ENCODE measurements around the gene GLIPR2. TPM values are rescaled to one million over a fixed set of nuclear protein-coding genes. Genes with fewer than 3 reads are reported as not detected.
A peak's percentile ranks its signal among the peaks of the same experiment; 100 is the strongest.

The GLIPR2 gene
- total and polyA plus RNA-seq, 9 donors: 8.3 to 34.6 (median 16.0) TPM

GRCh38 chr9:36164372-36164771, 27.8 kb downstream of the GLIPR2 start:
- H3K27ac ChIP-seq: no peak overlapping the region
- intact Hi-C loops (cut with DNase I): no loop called here
- no peaks in the 10 kb centered on the region for H3K9me3 ChIP-seq
- 78 to 82% (median 81%) methylated on average over 6 of the region's 6 CpGs for WGBS, 3 donors
- no peaks in the 10 kb centered on the region for H3K27me3 ChIP-seq
- peak in 4 of 5 donors; percentile 47 to 66 (median 55) for DNase-seq
- no peaks in the 10 kb centered on the region for H3K36me3 ChIP-seq
- no peak overlapping the region for H3K4me3 ChIP-seq
- TF ChIP-seq CTCF (IDR thresholded peaks at IDR 0.05) (no peak), POLR2A (IDR thresholded peaks at IDR 0.05) (no peak), EP300 (IDR thresholded peaks at IDR 0.05) (no peak)
- H3K4me1 ChIP-seq (ENCODE audit: insufficient read depth): peaks cover 5% of the 10 kb centered on the region

GRCh38 chr9:36164989-36165388, 28.5 kb downstream of the GLIPR2 start:
- Histone ChIP-seq H3K4me1 (ENCODE audit: insufficient read depth) (peaks cover 5% of the 10 kb centered on the region), H3K27ac (no peak overlapping the region), H3K9me3 (no peaks in the 10 kb centered on the region), H3K27me3 (no peaks in the 10 kb centered on the region), H3K4me3 (no peak overlapping the region), H3K36me3 (no peaks in the 10 kb centered on the region)
- WGBS, 3 donors: 68 to 87% (median 85%) methylated on average over 3 of the region's 3 CpGs
- DNase-seq: peak in 3 of 5 donors; percentile 32 to 41 (median 39)
- intact Hi-C loops (cut with DNase I): loop anchor here in 2 of 4 donors (5.0 kb wide), 1 partner anchor 63 kb away; no protein-coding TSS in a partner anchor
- TF ChIP-seq CTCF (IDR thresholded peaks at IDR 0.05) (no peak), POLR2A (IDR thresholded peaks at IDR 0.05) (no peak), EP300 (IDR thresholded peaks at IDR 0.05) (no peak)

- TF ChIP-seq CTCF (IDR thresholded peaks at IDR 0.05): no peak
- TF ChIP-seq POLR2A (IDR thresholded peaks at IDR 0.05): no peak
- no peak for TF ChIP-seq EP300 (IDR thresholded peaks at IDR 0.05)
- intact Hi-C loops (cut with DNase I): loop anchor here in 3 of 4 donors (2.0 to 5.0 kb wide), 2 partner anchors 63 to 65 kb away; no protein-coding TSS in a partner anchor
- H3K27me3 ChIP-seq: no peaks in the 10 kb centered on the region
- peak overlapping the region in 1 of 2 donors; percentile 39 for H3K27ac ChIP-seq
- no peaks in the 10 kb centered on the region for H3K36me3 ChIP-seq
- H3K9me3 ChIP-seq: no peaks in the 10 kb centered on the region
- H3K4me3 ChIP-seq: peak overlapping the region; percentile 45
- 9 to 19% (median 17%) methylated on average over 12 of the region's 12 CpGs for WGBS, 3 donors
- no peak for DNase-seq
- H3K4me1 ChIP-seq (ENCODE audit: insufficient read depth): peaks cover 5% of the 10 kb centered on the region
These were observed 29.3 kb downstream of the GLIPR2 start for GRCh38 chr9:36165826-36166167.

- H3K4me3 ChIP-seq: peak overlapping the region; percentile 45
- no peaks in the 10 kb centered on the region for H3K36me3 ChIP-seq
- intact Hi-C loops (cut with DNase I): loop anchor here in 3 of 4 donors (2.0 to 5.0 kb wide), 2 partner anchors 64 to 66 kb away; no protein-coding TSS in a partner anchor
- peak; percentile 93 to 94 (median 94) for TF ChIP-seq CTCF (IDR thresholded peaks at IDR 0.05)
- no peak for TF ChIP-seq EP300 (IDR thresholded peaks at IDR 0.05)
- no peaks in the 10 kb centered on the region for H3K27me3 ChIP-seq
- no peaks in the 10 kb centered on the region for H3K9me3 ChIP-seq
- WGBS, 3 donors: 1 to 2% (median 1%) methylated on average over 52 to 58 of the region's 58 CpGs
- H3K27ac ChIP-seq: peak overlapping the region in 1 of 2 donors; percentile 39
- peaks cover 5% of the 10 kb centered on the region for H3K4me1 ChIP-seq (ENCODE audit: insufficient read depth)
- DNase-seq: peak; percentile 78 to 93 (median 84)
These were observed 29.8 kb downstream of the GLIPR2 start for GRCh38 chr9:36166168-36166927.

Measured in ovary (tissue), 9 donors.